GM12878 (cell line): ENCODE data around the gene EYA2. TPM values are rescaled to one million over a fixed set of nuclear protein-coding genes. Genes with fewer than 3 reads are reported as not detected.

Source experiments
- ATAC-seq: fragments of 200-7000 bp; cut with Tn5 transposase; 3 replicates; pipeline ENCODE4 v1.9.1; 2020; ENCODE audit warnings: mild to moderate bottlenecking, moderate library complexity
- BruUV-seq: library from RNA; stranded (reverse); fragments of 400-500 nt; replicated peaks from 2 replicates; lab custom pipeline; 2021; lab: Mats Ljungman, UMichigan
- CTCF ChIA-PET: fragments of 300-600 bp; sonication (Branson Sonifier 250); formaldehyde crosslinking; extraction: SDS; loops from one replicate; lab custom pipeline; 2021; ENCODE audit warnings: inconsistent platforms; lab: Yijun Ruan, JAX
- POLR2A ChIA-PET: fragments of 350-600 bp; formaldehyde crosslinking; extraction: SDS; loops from one replicate; lab custom pipeline; 2021; ENCODE audit warnings: inconsistent platforms; lab: Charles Lee
- RAD21 ChIA-PET: fragments of 300-600 bp; sonication (Branson Sonifier 250); formaldehyde crosslinking; loops from one replicate; lab custom pipeline; 2023; ENCODE audit warnings: antibody characterized with exemption; ENCODE audit not compliant: unreplicated experiment; lab: Charles Lee
- SMC1A ChIA-PET: fragments of 300-600 bp; sonication (Branson Sonifier 250); formaldehyde crosslinking; loops from one replicate; lab custom pipeline; 2023; ENCODE audit not compliant: unreplicated experiment, uncharacterized antibody; lab: Charles Lee
- DNase-seq: peaks from one replicate; pipeline ENCODE4 v3.0.0-alpha.2; 2011; ENCODE audit warnings: low read depth, low spot score
- FAIRE-seq: peaks from 3 replicates; lab custom pipeline; 2011; peaks lifted over from hg19 to GRCh38; lab: Jason Lieb, UNC
- H2AFZ ChIP-seq: 2 replicates; pipeline ENCODE4 v1.6.0; 2011; ENCODE audit warnings: low read depth, low read length, control low read depth; ENCODE audit not compliant: control insufficient read depth
- H3K27ac ChIP-seq: 2 replicates; pipeline ENCODE4 v1.5.1; 2011; ENCODE audit warnings: control low read depth; ENCODE audit not compliant: control insufficient read depth, insufficient read depth
- H3K27me3 ChIP-seq, 2 experiments: replicated peaks in 1 of 2; 2 replicates each; pipeline versions ENCODE4 v1.6.0 to v1.6.1; 2011; ENCODE audit warnings: low read length in 1 of 2; ENCODE audit not compliant: control insufficient read depth in 2 of 2, insufficient read depth in 2 of 2
- H3K36me3 ChIP-seq, 2 experiments: 2 replicates each; pipeline ENCODE4 v1.5.1; 2011; ENCODE audit warnings: low read length in 1 of 2; ENCODE audit not compliant: control insufficient read depth in 2 of 2, insufficient read depth in 2 of 2
- H3K4me1 ChIP-seq: 2 replicates; pipeline ENCODE4 v1.6.1; 2011; ENCODE audit warnings: mild to moderate bottlenecking, low read length, moderate library complexity, mixed read lengths; ENCODE audit not compliant: control insufficient read depth, insufficient read depth
- H3K4me2 ChIP-seq: 2 replicates; pipeline ENCODE4 v1.6.0; 2011; ENCODE audit warnings: control low read depth; ENCODE audit not compliant: control insufficient read depth, insufficient read depth
- H3K4me3 ChIP-seq: fragments of 200-600 bp; sonication (generic); 2 replicates; pipeline ENCODE4 v1.5.1; 2016
- H3K79me2 ChIP-seq: 2 replicates; pipeline ENCODE4 v1.6.0; 2011; ENCODE audit warnings: low read length; ENCODE audit not compliant: control insufficient read depth, insufficient read depth
- H3K9ac ChIP-seq: 2 replicates; pipeline ENCODE4 v1.8.0; 2011; ENCODE audit warnings: low read length, control low read depth, mixed read lengths; ENCODE audit not compliant: control insufficient read depth, insufficient read depth
- H3K9me3 ChIP-seq: replicated peaks from 3 replicates; pipeline ENCODE4 v1.5.1; 2011; ENCODE audit warnings: mild to moderate bottlenecking, low read length; ENCODE audit not compliant: control insufficient read depth, insufficient read depth
- H4K20me1 ChIP-seq: 2 replicates; pipeline ENCODE4 v1.6.0; 2011; ENCODE audit not compliant: control insufficient read depth, insufficient read depth
- BHLHE40 ChIP-seq, 2 experiments: fragments of 450-650 bp in 1 of 2; IDR thresholded peaks; 2 replicates each; pipeline ENCODE4 v1.6.1; 2011 to 2017; ENCODE audit warnings: low read depth in 2 of 2, borderline replicate concordance in 1 of 2, improper control_type of control experiment in 1 of 2, low read length in 1 of 2, mild to moderate bottlenecking in 1 of 2
- BMI1 ChIP-seq: fragments of 450-650 bp; IDR thresholded peaks from 2 replicates; pipeline ENCODE4 v1.6.1; 2016; ENCODE audit warnings: mild to moderate bottlenecking, moderate library complexity, borderline replicate concordance
- GABPA ChIP-seq: IDR thresholded peaks from 2 replicates; pipeline ENCODE4 v1.6.1; 2014; ENCODE audit warnings: antibody characterized with exemption, low read depth, mild to moderate bottlenecking, inconsistent platforms
- HCFC1 ChIP-seq: fragments of 150-350 bp; IDR thresholded peaks from 2 replicates; pipeline ENCODE4 v1.6.1; 2014; ENCODE audit warnings: low read length
- MEF2A ChIP-seq: IDR thresholded peaks from 2 replicates; pipeline ENCODE4 v1.6.1; 2011; ENCODE audit warnings: low read depth, mild to moderate bottlenecking, low read length, moderate library complexity; ENCODE audit not compliant: insufficient read depth
- NFYA ChIP-seq: IDR thresholded peaks from 2 replicates; pipeline ENCODE4 v1.6.1; 2011; ENCODE audit warnings: low read depth, mild to moderate bottlenecking, low read length, improper control_type of control experiment, borderline replicate concordance
- NRF1 ChIP-seq: conservative IDR thresholded peaks from 2 replicates; pipeline ENCODE4 v1.6.1; 2011; ENCODE audit warnings: mild to moderate bottlenecking, low read depth, low read length, improper control_type of control experiment
- PAX5 ChIP-seq: IDR thresholded peaks from 2 replicates; pipeline ENCODE4 v1.6.1; 2011; ENCODE audit warnings: low read depth, low read length, borderline replicate concordance
- POLR2AphosphoS2 ChIP-seq: IDR thresholded peaks from 2 replicates; pipeline ENCODE4 v1.6.1; 2011; ENCODE audit warnings: low read depth, mild to moderate bottlenecking, low read length, improper control_type of control experiment, moderate library complexity
- RAD21 ChIP-seq: IDR thresholded peaks from 2 replicates; pipeline ENCODE4 v1.6.1; 2011; ENCODE audit warnings: mild to moderate bottlenecking, low read depth, low read length, moderate library complexity; ENCODE audit not compliant: insufficient read depth
- RFX5 ChIP-seq: IDR thresholded peaks from 2 replicates; pipeline ENCODE4 v1.6.1; 2011; ENCODE audit warnings: low read depth, low read length, improper control_type of control experiment
- SIN3A ChIP-seq: IDR thresholded peaks from 2 replicates; pipeline ENCODE4 v1.6.1; 2012; ENCODE audit warnings: low read depth, low read length, improper control_type of control experiment
- TCF12 ChIP-seq: IDR thresholded peaks from 2 replicates; pipeline ENCODE4 v1.6.1; 2011; ENCODE audit warnings: low read depth, mild to moderate bottlenecking, low read length
- TCF3 ChIP-seq: IDR thresholded peaks from 2 replicates; pipeline ENCODE4 v1.6.1; 2012; ENCODE audit warnings: low read depth, mild to moderate bottlenecking, low read length, borderline replicate concordance; ENCODE audit not compliant: insufficient read depth
- ZBTB40 ChIP-seq: fragments of 450-650 bp; IDR thresholded peaks from 2 replicates; pipeline ENCODE4 v1.6.1; 2016; ENCODE audit warnings: mild to moderate bottlenecking, moderate library complexity, borderline replicate concordance
- WGBS: methylation state at CpG from one replicate; pipeline ENCODE4 v1.1.6; 2016; ENCODE audit warnings: low lambda C conversion rate; ENCODE audit not compliant: insufficient replicate concordance, insufficient coverage; ENCODE audit errors: missing lambda C conversion rate; 5-methylcytosine and 5-hydroxymethylcytosine counted together
- in situ Hi-C: fragments of 300-500 bp; cut with MboI; formaldehyde crosslinking; loops from 9 replicates; pipeline ENCODE4 v1.14.3; 2018; ENCODE audit warnings: mixed read lengths
- intact Hi-C: fragments of 100-400 bp; cut with micrococcal nuclease; formaldehyde crosslinking; loops from one replicate; pipeline ENCODE4 v1.14.2; 2022; ENCODE audit not compliant: unreplicated experiment
- polyA plus RNA-seq, 11 experiments: library from polyadenylated mRNA; depleted of rRNA in 4 of 11; unstranded in 6 of 11; stranded (reverse) in 5 of 11; fragments of >200 nt; fragmentation: Nextera tagmentation in 4 of 11; fragmentation: Illumina TruSeq in 1 of 11; extraction: Ambion mirVana in 4 of 11; extraction: Trizol in 1 of 11; gene quantifications; 1 replicate in 1 of 11; 2 replicates in 10 of 11; pipeline versions ENCODE4 v1.2.1 to v1.2.3, GENCODE V29; 2011 to 2016; ENCODE audit warnings: inconsistent platforms in 2 of 11, missing spikeins in 2 of 11, low read depth in 1 of 11
- total RNA-seq, 4 experiments: library from RNA; depleted of rRNA in 3 of 4; stranded (reverse); fragments of >200 nt in 3 of 4; fragmentation: Illumina TruSeq in 1 of 4; extraction: Trizol in 1 of 4; gene quantifications; 2 replicates each; pipeline versions ENCODE4 v1.2.1 to v1.2.3, GENCODE V29; 2013 to 2021
- TF ChIP-seq, protein P1 (sequence below): IDR thresholded peaks from 2 replicates; pipeline ENCODE4 v1.6.1; 2011; ENCODE audit warnings: mild to moderate bottlenecking, low read depth, low read length, moderate library complexity; ENCODE audit not compliant: insufficient replicate concordance
- TF ChIP-seq, protein P2 (sequence below): fragments of 450-650 bp; IDR thresholded peaks from 2 replicates; pipeline ENCODE4 v1.6.1; 2014; ENCODE audit warnings: mild to moderate bottlenecking

Gene EYA2
- total and polyA plus RNA-seq, 10 of the 15 experiments (the other 5 are each of a cell fraction or from before 2014, with no cell fraction given): 0.20 TPM; not detected in 9

- in situ Hi-C loops: no loop called here
- WGBS: 57% methylated on average over 13 of the region's 13 CpGs
- no peak overlapping the region for H3K27ac ChIP-seq
- no peak for TF ChIP-seq TCF3
- no peak for TF ChIP-seq RFX5
- TF ChIP-seq, protein P1, sequence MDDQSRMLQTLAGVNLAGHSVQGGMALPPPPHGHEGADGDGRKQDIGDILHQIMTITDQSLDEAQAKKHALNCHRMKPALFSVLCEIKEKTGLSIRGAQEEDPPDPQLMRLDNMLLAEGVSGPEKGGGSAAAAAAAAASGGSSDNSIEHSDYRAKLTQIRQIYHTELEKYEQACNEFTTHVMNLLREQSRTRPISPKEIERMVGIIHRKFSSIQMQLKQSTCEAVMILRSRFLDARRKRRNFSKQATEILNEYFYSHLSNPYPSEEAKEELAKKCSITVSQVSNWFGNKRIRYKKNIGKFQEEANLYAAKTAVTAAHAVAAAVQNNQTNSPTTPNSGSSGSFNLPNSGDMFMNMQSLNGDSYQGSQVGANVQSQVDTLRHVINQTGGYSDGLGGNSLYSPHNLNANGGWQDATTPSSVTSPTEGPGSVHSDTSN: no peak
- no peak for TF ChIP-seq TCF12
- TF ChIP-seq, protein P2, sequence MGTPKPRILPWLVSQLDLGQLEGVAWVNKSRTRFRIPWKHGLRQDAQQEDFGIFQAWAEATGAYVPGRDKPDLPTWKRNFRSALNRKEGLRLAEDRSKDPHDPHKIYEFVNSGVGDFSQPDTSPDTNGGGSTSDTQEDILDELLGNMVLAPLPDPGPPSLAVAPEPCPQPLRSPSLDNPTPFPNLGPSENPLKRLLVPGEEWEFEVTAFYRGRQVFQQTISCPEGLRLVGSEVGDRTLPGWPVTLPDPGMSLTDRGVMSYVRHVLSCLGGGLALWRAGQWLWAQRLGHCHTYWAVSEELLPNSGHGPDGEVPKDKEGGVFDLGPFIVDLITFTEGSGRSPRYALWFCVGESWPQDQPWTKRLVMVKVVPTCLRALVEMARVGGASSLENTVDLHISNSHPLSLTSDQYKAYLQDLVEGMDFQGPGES: no peak
- no peak for TF ChIP-seq MEF2A
- TF ChIP-seq SIN3A: no peak
- no peak for TF ChIP-seq ZBTB40
- no peak for TF ChIP-seq BMI1
- TF ChIP-seq RAD21: no peak
- no peak for TF ChIP-seq NFYA
- no peak for TF ChIP-seq GABPA
- no peak for TF ChIP-seq BHLHE40 (IDR thresholded peaks at IDR 0.05; ENCODE audit: borderline replicate concordance in 1 of 2, low read depth in 2 of 2, low read length in 1 of 2)
- TF ChIP-seq PAX5: no peak
- no peak for TF ChIP-seq NRF1
- TF ChIP-seq POLR2AphosphoS2: no peak
- TF ChIP-seq HCFC1: no peak
These were observed 69.3 kb downstream of the EYA2 start for GRCh38 chr20:46963758-46964617.

More at GRCh38 chr20:46963758-46964617, 69.3 kb downstream of the EYA2 start:
- ChIA-PET RAD21 (no interaction called here), POLR2A (no interaction called here), SMC1A (interaction anchor here (1.7 kb wide), 1 partner anchor 209 kb away, joined by 4 read pairs; no protein-coding TSS in a partner anchor), CTCF (no interaction called here)
- Histone ChIP-seq H3K9ac (no peak overlapping the region), H3K9me3 (no peaks in the 10 kb centered on the region), H4K20me1 (no peaks in the 10 kb centered on the region), H3K36me3 (no peaks in the 10 kb centered on the region), H3K4me2 (no peak overlapping the region), H3K4me3 (no peak overlapping the region), H3K4me1 (no peaks in the 10 kb centered on the region), H2AFZ (no peak overlapping the region), H3K79me2 (no peaks in the 10 kb centered on the region), H3K27me3 (no peaks in the 10 kb centered on the region; a peak in 1 of 4 replicates)
- ATAC-seq: no peak
- DNase-seq: no peak
- no TSS peak for BruUV-seq
- intact Hi-C loops: no loop called here
- FAIRE-seq: no peak
